Karpas-422 (cell line): ENCODE measurements around the gene STEAP4. TPM values are rescaled to one million over a fixed set of nuclear protein-coding genes. Genes with fewer than 3 reads are reported as not detected.

Experiments
- total RNA-seq: library from RNA; depleted of rRNA; stranded (reverse); fragments of >200 nt; shearing (Covaris generic); gene quantifications from 2 replicates; pipeline ENCODE4 v1.2.3, GENCODE V29; 2014; ENCODE audit warnings: low replicate concordance; rRNA removed

The STEAP4 gene
- total RNA-seq, 1 experiment from 2014 or later = not detected

Other genes with a start within 250 kb of the STEAP4 start
- 70.0 and 92.5 TPM in 2 replicates for gene SRI, start 86.9 kb downstream of the STEAP4 start, total RNA-seq